Ascending aorta (tissue), 2 donors: ENCODE data around the gene MRRF. TPM values are rescaled to one million over a fixed set of nuclear protein-coding genes. Genes with fewer than 3 reads are reported as not detected.

Experiments
- DNase-seq, 2 donors: peaks; one replicate each; pipeline ENCODE4 v3.0.0-alpha.2; 2019; ENCODE audit warnings: low spot score in 2 of 2
- H3K27ac ChIP-seq, 2 donors: fragments of 200-600 bp; sonication (generic); one replicate each; pipeline ENCODE4 v1.5.1; 2016 to 2017; ENCODE audit warnings: mild to moderate bottlenecking in 1 of 2
- H3K27me3 ChIP-seq: fragments of 200-600 bp; sonication (generic); one replicate; pipeline ENCODE4 v1.5.1; 2017
- H3K36me3 ChIP-seq, 2 donors: fragments of 200-600 bp; sonication (generic); one replicate each; pipeline ENCODE4 v1.5.1; 2016
- H3K4me1 ChIP-seq, 2 donors: fragments of 200-600 bp; sonication (generic); one replicate each; pipeline ENCODE4 v1.5.1; 2016 to 2017; ENCODE audit warnings: mild to moderate bottlenecking in 1 of 2
- H3K4me3 ChIP-seq, 2 donors: fragments of 200-600 bp; sonication (generic); one replicate each; pipeline ENCODE4 v1.5.1; 2016 to 2017; ENCODE audit warnings: mild to moderate bottlenecking in 1 of 2
- H3K9me3 ChIP-seq, 2 donors: fragments of 200-600 bp; sonication (generic); one replicate each; pipeline ENCODE4 v1.5.1; 2016
- CTCF ChIP-seq, 3 experiments: fragments of 200-600 bp in 2 of 3; fragments of 450-650 bp in 1 of 3; sonication (generic) in 2 of 3; IDR thresholded peaks; one replicate each; pipeline ENCODE4 v1.5.1; 2016 to 2019; ENCODE audit warnings: antibody characterized with exemption in 3 of 3, mild to moderate bottlenecking in 1 of 3, moderate library complexity in 1 of 3
- intact Hi-C: fragments of 100-400 bp; cut with DNase I; formaldehyde crosslinking; loops from one replicate; pipeline ENCODE4 v1.15.1; 2023
- total RNA-seq: library from RNA; depleted of rRNA; stranded (reverse); fragments of >200 nt; gene quantifications from one replicate; pipeline ENCODE4 v1.1.0, GENCODE V29; 2016

Gene MRRF
- total RNA-seq, 1 donor from 2014 or later, result 16.1 TPM

- H3K9me3 ChIP-seq, result no peaks in the 10 kb centered on the region
- H3K36me3 ChIP-seq, result no peaks in the 10 kb centered on the region
- DNase-seq, result no peak
- TF ChIP-seq CTCF (IDR thresholded peaks at IDR 0.05), result no peak
- peaks cover 3 to 16% of the 10 kb centered on the region in 2 donors for H3K4me1 ChIP-seq
- no peak overlapping the region for H3K27ac ChIP-seq
- peaks cover 20% of the 10 kb centered on the region for H3K27me3 ChIP-seq
- H3K4me3 ChIP-seq, result peak overlapping the region; percentile 57 to 62
- intact Hi-C loops, result no loop called here
Observed at GRCh38 chr9:122226758-122227574, 37.7 kb upstream of the MRRF start.

GRCh38 chr9:122227575-122227900 lies 37.1 kb upstream of the MRRF start:
- Histone ChIP-seq H3K27ac (no peak overlapping the region), H3K27me3 (peaks cover 20% of the 10 kb centered on the region), H3K9me3 (no peaks in the 10 kb centered on the region), H3K4me1 (peaks cover 3 to 16% of the 10 kb centered on the region in 2 donors), H3K4me3 (peak overlapping the region; percentile 57 to 62), H3K36me3 (no peaks in the 10 kb centered on the region)
- DNase-seq, result no peak
- intact Hi-C loops, result no loop called here
- no peak for TF ChIP-seq CTCF (IDR thresholded peaks at IDR 0.05)

GRCh38 chr9:122228191-122228567 lies 36.5 kb upstream of the MRRF start:
- no peak overlapping the region for H3K27ac ChIP-seq

GRCh38 chr9:122228568-122229484 lies 35.9 kb upstream of the MRRF start, which contains the start of gene LHX6:
Gene LHX6, minus strand, starts transcription at chr9:122228957. Its CDS starts 217 bp downstream, at chr9:122228740.
- DNase-seq, result no peak
- no peak within 1 kb of the TSS for H3K27ac ChIP-seq
- H3K9me3 ChIP-seq, result no peaks in the 10 kb centered on the region
- TF ChIP-seq CTCF (IDR thresholded peaks at IDR 0.05), result no peak
- no peaks in the 10 kb centered on the region for H3K36me3 ChIP-seq
- H3K4me3 ChIP-seq, result peak within 1 kb of the TSS; percentile 57 to 62
- intact Hi-C loops, result no loop called here
- peaks cover 20% of the 10 kb centered on the region for H3K27me3 ChIP-seq
- H3K4me1 ChIP-seq, result peaks cover 3 to 16% of the 10 kb centered on the region in 2 donors

More at GRCh38 chr9:122228191-122228567, 36.5 kb upstream of the MRRF start:
- TF ChIP-seq CTCF (IDR thresholded peaks at IDR 0.05), result no peak
- Histone ChIP-seq H3K4me3 (peak overlapping the region; percentile 57 to 62), H3K36me3 (no peaks in the 10 kb centered on the region), H3K4me1 (peaks cover 3 to 16% of the 10 kb centered on the region in 2 donors), H3K9me3 (no peaks in the 10 kb centered on the region), H3K27me3 (peaks cover 20% of the 10 kb centered on the region)
- intact Hi-C loops, result no loop called here
- no peak for DNase-seq

- Histone ChIP-seq H3K4me1 (peaks cover 3 to 16% of the 10 kb centered on the region in 2 donors), H3K27ac (no peak overlapping the region), H3K36me3 (no peaks in the 10 kb centered on the region), H3K9me3 (no peaks in the 10 kb centered on the region), H3K27me3 (peaks cover 20% of the 10 kb centered on the region), H3K4me3 (no peak overlapping the region)
- intact Hi-C loops, result no loop called here
- no peak for TF ChIP-seq CTCF (IDR thresholded peaks at IDR 0.05)
- DNase-seq, result no peak
Observed at GRCh38 chr9:122229485-122229837, 35.2 kb upstream of the MRRF start.
